GM12872 (cell line): ENCODE measurements around the gene WBP4.
A peak's percentile ranks its signal among the peaks of the same experiment; 100 is the strongest.

Experiments used
- TF ChIP-seq, protein P1 (sequence below): IDR thresholded peaks from 3 replicates; pipeline ENCODE4 v1.5.1; 2011; ENCODE audit warnings: low read depth, mild to moderate bottlenecking, low read length, moderate library complexity; ENCODE audit not compliant: insufficient read depth

The WBP4 gene

DNA sequence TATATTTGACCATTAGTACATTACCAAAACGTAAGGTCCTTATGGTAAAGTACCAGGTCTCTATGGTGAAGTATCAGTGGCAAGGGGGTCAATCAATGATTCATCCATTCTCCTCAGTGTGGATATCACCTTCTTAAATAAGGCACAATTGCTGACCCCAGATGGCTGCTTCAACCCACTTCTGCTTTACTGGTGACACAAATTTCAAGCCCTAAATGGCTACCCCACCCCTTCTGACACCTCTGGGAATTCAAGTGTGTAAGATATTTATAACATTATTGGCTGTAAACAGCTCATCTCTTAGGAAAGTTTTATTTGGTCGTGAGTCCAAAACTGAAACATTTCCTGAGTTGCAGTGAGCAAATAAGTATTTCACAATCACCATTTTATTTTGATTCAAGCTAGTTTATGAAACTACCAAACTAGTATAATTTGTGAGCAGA is 7.9 kb upstream of the WBP4 start:
- TF ChIP-seq, protein P1, sequence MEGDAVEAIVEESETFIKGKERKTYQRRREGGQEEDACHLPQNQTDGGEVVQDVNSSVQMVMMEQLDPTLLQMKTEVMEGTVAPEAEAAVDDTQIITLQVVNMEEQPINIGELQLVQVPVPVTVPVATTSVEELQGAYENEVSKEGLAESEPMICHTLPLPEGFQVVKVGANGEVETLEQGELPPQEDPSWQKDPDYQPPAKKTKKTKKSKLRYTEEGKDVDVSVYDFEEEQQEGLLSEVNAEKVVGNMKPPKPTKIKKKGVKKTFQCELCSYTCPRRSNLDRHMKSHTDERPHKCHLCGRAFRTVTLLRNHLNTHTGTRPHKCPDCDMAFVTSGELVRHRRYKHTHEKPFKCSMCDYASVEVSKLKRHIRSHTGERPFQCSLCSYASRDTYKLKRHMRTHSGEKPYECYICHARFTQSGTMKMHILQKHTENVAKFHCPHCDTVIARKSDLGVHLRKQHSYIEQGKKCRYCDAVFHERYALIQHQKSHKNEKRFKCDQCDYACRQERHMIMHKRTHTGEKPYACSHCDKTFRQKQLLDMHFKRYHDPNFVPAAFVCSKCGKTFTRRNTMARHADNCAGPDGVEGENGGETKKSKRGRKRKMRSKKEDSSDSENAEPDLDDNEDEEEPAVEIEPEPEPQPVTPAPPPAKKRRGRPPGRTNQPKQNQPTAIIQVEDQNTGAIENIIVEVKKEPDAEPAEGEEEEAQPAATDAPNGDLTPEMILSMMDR = no peak

DNA sequence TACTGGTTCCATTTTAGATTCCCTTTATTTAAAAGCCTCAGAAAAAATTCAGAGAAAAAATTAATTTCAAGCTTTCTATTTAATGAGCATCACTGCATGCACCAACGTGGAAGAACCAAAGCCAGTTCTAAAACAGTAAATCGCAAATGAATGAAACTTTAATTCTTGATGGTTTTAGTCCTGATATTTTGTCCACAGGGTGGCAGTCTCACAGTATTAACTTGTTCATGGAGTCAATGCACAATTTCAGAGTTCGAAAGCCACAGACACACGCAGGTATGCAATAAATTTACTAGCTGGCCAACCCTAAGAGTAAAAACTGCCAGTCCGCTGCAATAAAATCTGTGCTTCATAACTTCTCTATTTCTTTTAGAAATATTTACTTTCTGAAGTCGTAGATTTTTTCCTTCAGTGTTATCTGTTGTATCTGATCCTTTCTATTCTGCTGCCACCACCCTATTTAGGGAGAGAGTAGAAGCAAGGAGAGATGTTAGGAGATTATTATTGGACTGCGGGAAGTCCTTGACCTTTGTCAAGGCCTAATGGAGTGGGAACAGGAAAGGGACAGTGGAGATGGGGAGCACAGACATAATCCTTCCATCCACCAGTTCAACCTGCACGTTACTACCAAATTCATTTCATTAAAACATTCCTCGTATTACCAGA is 7.0 kb upstream of the WBP4 start:
- TF ChIP-seq, protein P1 = peak; percentile 51; the same call in 2 of the 3 replicates

DNA sequence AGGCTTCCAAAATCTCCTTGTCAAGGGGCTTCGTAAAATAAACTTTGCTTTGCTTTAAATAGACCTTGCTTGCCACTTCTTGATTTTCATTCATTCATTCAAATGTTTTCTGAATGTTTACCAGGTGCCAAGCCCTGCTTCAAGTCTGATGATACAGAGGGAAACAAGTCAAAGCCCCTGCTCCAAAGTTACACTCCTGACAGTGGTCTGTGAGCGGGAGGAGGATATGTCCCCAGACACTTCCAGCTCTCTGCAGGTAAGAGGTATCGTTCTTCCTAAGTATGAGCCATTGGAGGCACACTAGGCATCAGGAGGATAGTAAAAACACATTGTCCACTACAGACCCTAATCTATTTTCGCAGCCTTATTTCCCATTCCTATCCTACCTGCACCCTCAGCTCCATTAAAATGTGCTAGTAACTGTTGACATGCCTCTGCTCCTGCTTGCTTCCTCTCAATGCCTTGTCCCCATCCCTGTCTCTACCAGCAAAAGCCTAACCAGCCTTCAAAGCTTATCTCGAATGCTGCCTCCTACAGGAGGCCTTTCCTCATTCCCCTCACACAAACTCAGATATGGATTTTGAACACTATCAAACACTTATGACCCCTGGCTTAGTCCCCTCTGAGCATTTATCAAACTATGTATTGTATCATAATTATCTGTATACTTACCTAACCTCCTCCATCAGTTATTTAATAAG is 6.2 kb upstream of the WBP4 start:
- TF ChIP-seq, protein P1 = peak; percentile 56; the same call in 2 of the 3 replicates

DNA sequence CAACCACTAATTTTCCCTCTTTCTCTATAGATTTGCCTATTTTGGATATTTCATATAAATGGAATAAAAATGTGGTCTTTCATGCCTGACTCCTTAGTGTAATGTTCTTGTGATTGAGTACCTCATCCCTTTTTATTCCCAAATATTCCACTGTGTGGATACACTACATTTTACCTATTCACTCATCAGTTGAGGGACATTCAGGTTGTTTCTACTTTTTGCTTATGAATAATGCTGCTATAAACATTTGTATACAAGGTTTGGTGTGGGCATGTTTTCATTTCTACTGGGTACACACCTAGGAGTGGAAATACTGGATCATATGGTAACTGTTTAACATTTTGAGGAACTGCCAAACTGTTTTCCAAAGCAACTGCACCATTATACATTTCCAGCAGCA is 5.1 kb upstream of the WBP4 start:
- TF ChIP-seq, protein P1 = no peak

DNA sequence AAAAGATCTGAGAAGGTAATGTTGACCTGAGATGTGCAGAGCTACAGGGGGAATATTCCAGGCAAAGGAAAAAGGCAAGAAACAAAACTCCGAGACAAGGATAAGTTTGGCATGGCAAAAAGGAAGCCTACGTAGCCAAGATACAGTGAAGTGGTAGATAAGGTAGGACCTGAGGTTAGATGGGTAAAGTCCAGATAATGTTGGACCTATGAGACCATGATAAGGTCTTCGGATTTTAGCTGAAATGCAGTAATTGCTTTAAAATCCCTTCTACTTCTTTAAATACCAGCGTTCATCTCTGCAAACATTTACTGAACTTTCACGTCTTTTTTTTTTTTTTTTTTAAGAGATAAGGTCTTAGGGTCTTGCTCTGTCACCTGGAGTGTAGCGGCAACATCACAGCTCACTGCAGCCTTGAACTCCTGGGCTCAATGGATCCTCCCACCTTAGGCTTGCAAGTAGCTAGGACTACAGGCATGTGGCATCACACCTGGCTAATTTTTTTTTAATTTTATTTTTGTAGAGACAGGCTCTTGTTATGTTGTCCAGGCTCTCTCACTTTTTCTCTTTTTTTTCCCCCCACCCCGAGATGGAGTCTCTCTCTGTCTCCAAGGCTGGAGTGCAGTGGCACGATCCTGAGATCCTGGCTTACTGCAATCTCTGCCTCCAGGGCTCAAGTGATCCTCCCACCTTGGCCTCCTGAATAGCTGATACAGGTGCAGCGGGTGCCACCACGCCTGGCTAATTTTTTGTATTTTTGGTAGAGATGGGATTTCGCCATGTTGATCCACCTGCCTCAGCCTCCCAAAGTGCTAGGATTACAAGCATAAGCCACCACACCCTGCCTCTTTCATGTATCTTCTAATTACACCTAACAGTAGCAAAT is 4.2 kb upstream of the WBP4 start:
- TF ChIP-seq, protein P1 = no peak

DNA sequence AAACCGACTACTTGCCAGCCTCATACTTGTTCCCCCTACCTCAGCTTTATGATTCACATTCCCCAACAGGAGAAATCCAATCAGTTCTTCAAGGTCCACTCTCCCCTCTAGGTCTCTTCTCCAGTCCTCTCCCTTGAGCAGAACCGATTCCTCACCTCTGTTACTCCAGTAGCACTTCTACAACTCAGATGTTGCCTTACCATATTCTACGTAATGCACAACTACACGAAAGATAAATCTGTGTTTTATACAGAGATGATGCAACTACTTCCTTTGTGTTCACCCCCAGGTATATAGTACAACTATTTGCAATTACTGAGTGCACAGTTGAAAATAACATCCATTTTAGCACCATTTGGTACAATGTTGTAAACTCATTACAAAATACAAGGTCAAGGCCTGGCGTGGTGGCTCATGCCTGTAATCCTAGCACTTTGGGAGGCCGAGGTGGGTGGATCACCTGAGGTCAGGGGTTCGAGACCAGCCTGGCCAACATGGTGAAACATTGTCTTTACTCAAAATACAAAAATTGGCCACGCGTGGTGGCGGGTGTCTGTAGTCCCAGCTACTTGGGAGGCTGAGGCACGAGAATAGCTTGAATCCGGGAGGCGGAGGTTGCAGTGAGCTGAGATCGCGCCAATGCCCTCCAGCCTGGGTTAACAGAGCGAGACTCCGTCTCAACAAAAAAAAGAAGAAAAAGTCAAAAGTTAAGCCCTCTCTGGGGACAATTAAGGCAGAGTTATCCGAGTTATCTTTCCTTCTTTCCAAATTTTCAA is 2.8 kb upstream of the WBP4 start:
- TF ChIP-seq, protein P1 = no peak
